HPDE6-E6E7 (cell line): Measurements from ENCODE around the gene SPSB2.

ENCODE experiments used
- DNase-seq: peaks from one replicate; pipeline ENCODE4 v3.0.0; 2011; ENCODE audit warnings: missing footprints; ENCODE audit errors: extremely low spot score

SPSB2 gene

GRCh38 chr12:6851153-6851920 is 21.8 kb downstream of the SPSB2 start, which contains the start of gene CDCA3:
CDCA3 (minus strand) TSS chr12:6851286; CDS start chr12:6850952, 334 bp downstream.
- peak; percentile 100 for DNase-seq

DNA sequence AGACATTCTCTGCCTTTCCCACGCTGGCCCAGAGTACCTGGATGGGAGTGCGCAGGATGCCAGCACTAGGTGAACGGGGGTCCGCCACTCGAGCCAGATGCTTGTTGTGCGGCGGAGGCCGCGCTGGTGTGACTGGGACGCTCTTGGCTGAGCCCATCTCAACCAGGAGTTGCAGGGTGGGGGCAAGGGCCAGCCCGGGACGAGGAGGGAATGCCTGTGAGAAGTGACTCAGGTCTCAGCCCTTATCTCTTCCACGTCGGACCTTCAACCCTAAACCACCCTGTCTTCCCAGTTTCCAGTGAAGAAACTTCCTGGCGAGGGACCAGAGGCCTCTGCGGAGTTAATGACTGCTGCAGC is 22.3 kb downstream of the SPSB2 start:
- DNase-seq: peak; percentile 14

DNA sequence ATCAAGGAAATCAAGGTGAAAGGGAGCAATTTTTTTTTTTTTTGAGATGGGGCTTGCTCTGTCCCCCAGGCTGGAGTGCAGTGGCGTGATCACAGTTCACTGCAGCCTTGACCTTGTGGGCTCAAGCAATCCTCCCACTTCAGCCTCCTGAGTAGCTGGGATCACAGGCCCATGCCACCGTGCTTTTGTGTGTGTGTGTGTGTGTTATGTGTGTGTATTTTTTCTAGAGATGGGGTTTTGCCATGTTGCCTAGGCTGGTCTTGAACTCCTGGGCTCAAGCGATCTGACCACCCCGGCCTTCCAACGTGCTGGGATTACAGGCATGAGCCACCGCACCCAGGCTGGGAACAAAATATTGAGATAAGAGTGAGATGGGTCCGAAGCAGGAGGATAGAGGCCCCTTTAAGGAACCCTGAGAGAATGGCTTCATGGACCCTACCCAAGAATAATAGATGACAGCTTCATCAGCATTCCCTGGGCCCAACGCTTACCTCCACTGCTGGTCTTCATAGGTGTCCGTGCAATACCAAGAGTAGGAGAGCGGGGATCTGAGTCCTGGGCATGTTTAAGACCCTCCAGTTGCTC is 23.0 kb downstream of the SPSB2 start:
- no peak for DNase-seq

DNA sequence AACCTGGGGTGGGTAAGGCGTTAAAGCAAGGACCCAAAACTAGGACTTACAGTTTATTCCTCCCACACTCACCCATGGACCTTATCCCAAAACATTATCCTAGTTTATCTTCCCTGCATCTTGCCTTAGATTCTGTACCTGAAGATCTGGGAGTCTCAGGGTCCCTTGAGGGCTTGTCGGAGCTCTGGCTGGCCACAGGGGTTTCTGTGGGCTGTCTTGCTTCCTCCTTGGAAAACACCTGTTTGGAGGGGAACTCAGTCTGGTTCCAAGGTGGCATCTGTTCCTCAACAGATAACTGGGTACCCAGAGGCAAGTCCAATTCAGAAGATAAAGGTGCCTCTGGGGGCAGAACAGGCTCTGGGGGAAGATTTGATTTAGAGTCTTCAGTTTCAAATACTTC is 23.7 kb downstream of the SPSB2 start:
- DNase-seq: no peak

DNA sequence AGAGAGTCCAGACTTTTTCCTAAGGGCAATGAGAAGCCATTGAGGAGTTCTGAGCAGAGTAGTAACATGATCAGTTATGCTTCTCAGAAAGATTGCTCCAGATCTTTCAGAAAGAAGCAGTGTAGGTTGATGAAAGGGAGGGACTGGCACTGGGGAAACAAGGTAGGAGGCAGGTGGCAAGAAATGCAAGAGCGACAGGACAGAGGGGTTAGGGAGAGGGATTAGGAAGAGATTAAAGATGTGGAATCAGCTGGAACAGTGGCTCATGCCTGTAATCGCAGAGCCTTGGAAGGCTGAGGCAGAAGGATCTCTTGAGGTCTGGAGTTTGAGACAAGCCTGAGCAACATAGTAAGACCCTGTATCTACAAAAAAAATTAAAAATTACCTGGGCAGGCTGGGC is 25.4 kb downstream of the SPSB2 start:
- no peak for DNase-seq

GRCh38 chr12:6846316-6846869 is 26.7 kb downstream of the SPSB2 start:
- no peak for DNase-seq

DNA sequence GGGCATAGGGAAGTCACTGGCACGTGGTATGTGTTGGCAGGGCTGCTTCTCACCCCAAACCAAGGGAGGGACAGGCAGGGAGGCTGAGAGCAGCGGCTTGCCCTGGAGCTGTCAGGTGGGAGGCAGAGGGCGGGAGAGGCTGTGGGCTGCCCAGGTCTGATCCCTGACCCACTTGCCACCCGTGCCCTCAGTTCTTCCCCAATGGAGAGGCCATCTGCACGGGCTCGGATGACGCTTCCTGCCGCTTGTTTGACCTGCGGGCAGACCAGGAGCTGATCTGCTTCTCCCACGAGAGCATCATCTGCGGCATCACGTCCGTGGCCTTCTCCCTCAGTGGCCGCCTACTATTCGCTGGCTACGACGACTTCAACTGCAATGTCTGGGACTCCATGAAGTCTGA is 27.7 kb downstream of the SPSB2 start:
- DNase-seq: no peak

DNA sequence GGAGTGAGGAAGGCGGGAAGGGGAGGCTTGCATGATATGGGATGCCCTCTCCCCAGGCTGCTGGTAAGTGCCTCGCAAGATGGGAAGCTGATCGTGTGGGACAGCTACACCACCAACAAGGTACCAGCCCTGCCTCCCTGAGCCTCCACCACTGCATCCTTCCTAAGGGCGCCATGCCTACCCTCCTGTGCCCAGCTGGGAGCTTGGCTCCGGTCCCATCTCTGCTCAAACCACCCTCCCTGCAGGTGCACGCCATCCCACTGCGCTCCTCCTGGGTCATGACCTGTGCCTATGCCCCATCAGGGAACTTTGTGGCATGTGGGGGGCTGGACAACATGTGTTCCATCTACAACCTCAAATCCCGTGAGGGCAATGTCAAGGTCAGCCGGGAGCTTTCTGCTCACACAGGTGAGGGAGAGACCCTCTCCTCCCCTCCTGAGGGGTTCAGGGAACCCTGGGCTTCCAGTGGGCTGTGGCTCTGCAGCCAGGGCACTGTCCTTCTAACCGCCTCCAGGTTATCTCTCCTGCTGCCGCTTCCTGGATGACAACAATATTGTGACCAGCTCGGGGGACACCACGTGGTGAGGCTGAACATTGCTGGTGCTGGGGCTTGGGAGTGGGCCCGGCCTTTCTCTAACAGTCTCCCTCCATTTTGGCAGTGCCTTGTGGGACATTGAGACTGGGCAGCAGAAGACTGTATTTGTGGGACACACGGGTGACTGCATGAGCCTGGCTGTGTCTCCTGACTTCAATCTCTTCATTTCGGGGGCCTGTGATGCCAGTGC is 29.8 kb downstream of the SPSB2 start:
- no peak for DNase-seq

- no peak for DNase-seq
Observed at GRCh38 chr12:6842075-6842474, 31.0 kb downstream of the SPSB2 start.

DNA sequence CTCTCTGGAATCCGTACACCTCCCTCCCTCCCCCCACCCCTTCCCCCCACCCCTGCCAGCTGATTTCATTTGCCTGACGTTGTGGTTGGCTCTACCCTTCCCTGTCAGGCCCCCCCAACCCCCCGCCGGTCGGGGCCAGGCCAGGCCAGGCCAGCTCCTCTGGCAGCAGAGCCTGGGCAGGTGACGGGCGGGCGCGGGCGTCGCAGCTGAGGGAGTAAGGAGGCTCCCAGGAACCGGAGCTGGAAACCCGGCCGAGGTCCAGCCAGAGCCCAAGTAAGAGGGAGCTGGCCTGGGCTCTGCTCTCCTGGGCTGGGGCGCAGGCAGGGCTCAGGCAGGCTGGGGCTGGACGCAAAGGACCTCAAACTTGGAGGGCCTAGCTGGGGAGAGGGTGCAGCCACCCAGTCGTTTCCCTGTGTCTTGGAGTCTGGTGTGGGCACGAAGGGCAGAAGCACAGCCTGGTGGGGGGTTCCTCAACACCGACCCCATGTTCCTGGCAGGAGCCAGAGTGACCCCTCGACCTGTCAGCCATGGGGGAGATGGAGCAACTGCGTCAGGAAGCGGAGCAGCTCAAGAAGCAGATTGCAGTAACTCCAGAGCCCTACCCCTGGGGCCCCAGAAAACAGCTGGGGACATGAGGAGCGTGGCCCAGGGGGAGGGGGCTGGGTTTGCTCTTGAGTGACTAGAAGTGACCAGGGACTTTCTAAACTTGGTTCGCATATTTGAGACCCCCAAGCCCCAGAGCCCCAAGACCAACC is 32.2 kb downstream of the SPSB2 start, which contains the start of gene GNB3:
GNB3 (plus strand) TSS at position 165 of the 755 bp plus-strand sequence; CDS start at position 528, 363 bp downstream.
- DNase-seq: no peak

DNA sequence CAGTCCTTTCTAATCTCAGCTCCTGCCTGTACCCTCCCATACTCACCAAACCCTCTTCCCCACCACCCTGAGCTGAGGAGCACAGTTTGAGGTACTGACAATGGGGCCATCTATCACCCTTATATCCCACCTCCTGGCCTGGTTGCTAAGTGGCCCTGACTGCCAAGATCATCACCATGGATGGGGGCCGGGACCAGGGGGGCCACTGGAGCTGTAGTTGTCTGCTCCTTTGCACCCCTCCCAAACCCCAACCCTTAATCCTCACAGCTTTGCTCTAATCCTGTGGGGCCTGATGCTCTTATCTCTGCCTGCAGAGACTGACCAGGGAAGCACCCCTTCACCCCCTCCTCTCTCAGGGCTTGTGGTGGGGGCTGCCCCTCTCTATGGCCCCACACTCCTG is 32.8 kb downstream of the SPSB2 start:
- no peak for DNase-seq

DNA sequence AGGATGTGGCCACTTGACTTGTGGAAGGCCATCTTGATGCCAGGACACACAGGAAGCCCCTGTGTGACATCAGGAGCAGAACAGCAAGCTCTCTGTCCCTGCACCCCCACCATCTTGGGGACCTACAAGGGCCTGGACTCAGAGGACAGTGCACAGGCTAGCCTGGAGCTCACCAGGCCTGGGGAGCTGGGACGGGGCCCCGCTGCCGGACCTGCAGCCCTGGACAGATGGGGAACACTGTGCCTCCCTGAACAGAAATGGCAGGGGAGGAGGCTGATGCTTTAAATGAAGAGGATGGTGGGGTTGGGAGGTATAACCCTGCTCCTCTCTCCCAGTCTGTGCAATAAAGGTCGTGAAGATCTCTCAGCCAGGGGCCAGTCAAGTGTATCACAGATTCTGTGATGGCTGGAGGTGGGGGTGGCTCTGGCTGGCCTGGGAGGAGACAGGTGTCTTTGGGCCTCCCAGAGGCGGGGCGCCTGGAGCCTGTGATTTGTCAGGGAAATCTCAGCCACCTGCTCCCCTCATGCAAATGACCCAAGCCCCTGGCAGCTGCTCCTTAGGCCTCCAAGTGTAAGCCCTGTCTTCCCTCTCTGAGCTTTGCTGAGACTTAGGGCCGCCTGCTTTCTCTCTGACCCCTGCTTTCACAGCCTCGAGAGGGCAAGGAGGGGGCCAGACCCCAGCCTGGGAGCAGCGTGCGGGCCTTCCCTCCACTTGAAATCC is 33.5 kb downstream of the SPSB2 start:
- no peak for DNase-seq

GRCh38 chr12:6838854-6839253 is 34.2 kb downstream of the SPSB2 start:
- DNase-seq: no peak

DNA sequence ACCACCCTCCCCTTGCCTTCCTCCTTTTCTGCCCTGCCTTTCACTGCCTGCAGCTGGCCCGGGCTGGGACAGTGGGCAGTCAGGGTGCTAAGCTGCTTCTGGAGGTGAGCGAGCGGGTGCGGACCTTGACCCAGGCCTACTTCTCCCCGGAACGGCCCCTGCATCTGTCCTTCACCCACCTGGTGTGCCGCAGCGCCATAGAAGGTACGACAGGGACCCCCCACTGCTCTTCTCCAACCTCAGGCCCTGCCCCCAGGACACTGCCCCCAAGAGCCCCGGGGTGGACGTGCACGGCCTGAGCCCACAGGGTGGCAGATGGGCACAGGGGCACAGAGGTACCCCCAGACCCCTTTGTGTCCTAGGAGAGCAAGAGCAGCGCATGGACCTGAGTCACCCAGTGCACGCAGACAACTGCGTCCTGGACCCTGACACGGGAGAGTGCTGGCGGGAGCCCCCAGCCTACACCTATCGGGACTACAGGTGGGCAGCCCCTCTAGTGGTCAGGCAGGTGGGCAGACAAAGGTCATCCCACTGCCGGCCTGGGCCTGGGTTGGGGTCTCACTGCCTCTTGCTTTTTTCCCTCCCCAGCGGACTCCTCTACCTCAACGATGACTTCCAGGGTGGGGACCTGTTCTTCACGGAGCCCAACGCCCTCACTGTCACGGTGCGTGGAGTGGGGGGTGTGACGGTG is 35.6 kb downstream of the SPSB2 start:
- DNase-seq: no peak

GRCh38 chr12:6836851-6837250 is 36.3 kb downstream of the SPSB2 start:
- DNase-seq: no peak

DNA sequence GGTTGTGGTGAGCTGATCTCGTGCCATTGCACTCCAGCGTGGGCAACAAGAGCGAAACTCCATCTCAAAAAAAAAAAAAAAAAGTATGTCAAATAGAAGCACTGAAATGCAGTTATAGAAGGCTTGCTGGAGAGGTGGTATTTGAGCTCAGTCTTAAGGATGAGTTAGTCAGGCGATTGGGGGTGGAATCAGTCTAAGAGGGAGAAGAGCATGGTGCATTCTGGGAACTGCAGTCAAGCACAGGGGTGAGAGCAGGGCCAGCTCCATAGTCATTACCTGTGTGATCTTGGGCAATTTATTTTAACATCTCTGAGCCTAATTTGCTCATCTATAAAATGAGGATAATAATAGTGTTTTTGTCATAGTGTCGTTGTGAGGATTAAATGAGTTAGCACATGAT is 38.2 kb downstream of the SPSB2 start:
- DNase-seq: no peak

- DNase-seq: no peak
Observed at GRCh38 chr12:6834254-6834653, 38.8 kb downstream of the SPSB2 start.

- no peak for DNase-seq
Observed at GRCh38 chr12:6833189-6833890, 39.8 kb downstream of the SPSB2 start.

GRCh38 chr12:6832125-6832524 is 41.0 kb downstream of the SPSB2 start:
- DNase-seq: no peak
